ENCODE data around the gene SPATS2L. TPM values are rescaled to one million over a fixed set of nuclear protein-coding genes. Genes with fewer than 3 reads are reported as not detected.

The SPATS2L gene
- total and polyA plus RNA-seq, 9 donors = 144 to 235 (median 222) TPM

DNA sequence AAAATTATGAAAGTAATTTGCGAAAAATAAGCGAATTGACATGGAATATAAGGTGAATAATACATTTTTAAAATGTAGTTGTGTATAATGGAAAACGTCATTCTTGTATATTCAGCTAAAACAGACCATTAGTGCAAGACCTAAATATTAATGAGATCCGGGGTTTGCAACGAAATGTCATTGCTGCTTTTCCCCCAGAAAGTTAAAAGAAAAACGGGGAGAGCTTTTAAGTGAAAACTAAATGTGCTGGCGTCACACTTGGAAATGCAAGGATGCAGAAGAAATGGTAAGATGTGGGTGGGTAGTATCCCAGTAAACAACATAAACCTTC is 219.0 kb downstream of the SPATS2L start:
- peaks cover 9% of the 10 kb centered on the region for H3K4me1 ChIP-seq (ENCODE audit: control insufficient read depth, insufficient read depth, low read length)

DNA sequence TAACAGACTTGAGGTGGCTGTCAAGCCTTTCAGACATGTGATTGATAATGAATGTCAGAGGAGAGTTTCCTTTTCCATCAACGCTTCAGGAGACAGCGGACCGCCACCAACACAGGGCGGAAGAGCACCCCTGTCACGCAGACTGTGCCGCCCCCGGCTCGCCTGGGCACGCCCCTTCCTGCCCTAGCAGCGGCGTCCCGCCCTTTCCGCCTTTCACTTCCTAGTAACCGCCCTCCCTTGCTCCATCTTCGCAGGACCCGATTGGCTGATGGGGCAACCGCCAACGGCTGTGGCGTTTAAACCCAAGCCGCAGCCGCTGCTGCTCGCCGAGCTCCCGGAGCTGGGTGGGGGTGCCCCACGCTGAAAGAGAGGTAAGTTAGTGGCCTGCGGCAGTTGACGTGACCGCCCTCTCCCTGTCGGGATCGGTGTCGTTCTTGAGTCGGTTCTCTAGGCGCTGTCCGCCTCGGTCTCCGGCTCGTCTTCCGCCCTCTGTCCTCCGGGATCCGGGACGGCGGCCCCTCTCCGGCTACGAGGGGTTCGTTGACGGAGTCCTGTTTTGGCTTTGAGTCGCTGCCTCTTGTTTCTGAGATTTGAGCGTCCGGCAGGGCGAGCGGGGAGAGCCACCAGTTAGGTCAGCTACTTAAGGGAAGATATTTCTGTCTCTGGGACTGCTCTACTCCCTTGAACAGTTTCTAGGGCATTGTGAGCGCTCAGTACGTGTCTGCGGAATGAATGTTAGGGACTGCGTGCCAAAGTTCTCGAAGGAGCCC is 219.6 kb downstream of the SPATS2L start, which contains the start of gene SGO2:
Gene SGO2 (plus strand): TSS at position 326 of the 770 bp plus-strand sequence. CDS start 6,769 bp downstream, outside the sequence.
- H3K27me3 ChIP-seq (ENCODE audit: control insufficient read depth, insufficient read depth, low read length) = peaks cover 15% of the 10 kb centered on the region
- WGBS (ENCODE audit: insufficient coverage) = 0% methylated on average over 45 of the region's 56 CpGs
- H3K4me3 ChIP-seq (ENCODE audit: low read length) = peak within 1 kb of the TSS; percentile 77
- peak within 1 kb of the TSS; percentile 43 for H3K27ac ChIP-seq (ENCODE audit: low read length)
- peak; percentile 98 for DNase-seq
- no peaks in the 10 kb centered on the region for H3K9me3 ChIP-seq (replicated peaks; ENCODE audit: control insufficient read depth, low read depth, low read length)
- H3K36me3 ChIP-seq (ENCODE audit: control insufficient read depth, insufficient read depth, low read length) = no peaks in the 10 kb centered on the region
- H3K4me1 ChIP-seq (ENCODE audit: control insufficient read depth, insufficient read depth, low read length) = peaks cover 9% of the 10 kb centered on the region

More for the DNA sequence above, 219.0 kb downstream of the SPATS2L start:
- no peaks in the 10 kb centered on the region for H3K9me3 ChIP-seq (replicated peaks; ENCODE audit: control insufficient read depth, low read depth, low read length)
- H3K36me3 ChIP-seq (ENCODE audit: control insufficient read depth, insufficient read depth, low read length) = no peaks in the 10 kb centered on the region
- H3K27me3 ChIP-seq (ENCODE audit: control insufficient read depth, insufficient read depth, low read length) = peaks cover 17% of the 10 kb centered on the region
- no peak for DNase-seq
- H3K27ac ChIP-seq (ENCODE audit: low read length) = peak overlapping the region; percentile 43
- peak overlapping the region; percentile 77 for H3K4me3 ChIP-seq (ENCODE audit: low read length)
- WGBS (ENCODE audit: insufficient coverage) = no CpG with 5 or more reads among the region's 7 CpGs

DNA sequence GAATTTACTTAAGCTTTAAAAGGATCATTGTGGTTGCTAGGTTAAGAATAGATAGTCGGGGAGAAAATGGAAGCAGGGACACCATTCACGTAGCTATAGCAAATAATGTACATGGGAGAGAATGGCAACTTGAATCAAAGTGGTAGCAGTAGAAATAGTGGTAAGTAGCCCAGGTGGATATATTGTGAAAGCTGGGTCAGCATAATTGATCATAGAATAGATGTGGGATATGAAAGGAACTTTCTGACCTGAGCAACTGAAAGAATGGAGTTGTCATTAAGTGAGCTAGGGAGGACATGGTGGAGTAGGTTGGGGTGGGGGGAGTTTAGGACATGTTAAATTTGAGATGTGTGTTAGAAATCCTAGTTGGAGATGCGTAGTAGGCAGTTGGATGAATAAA is 221.7 kb downstream of the SPATS2L start:
- WGBS (ENCODE audit: insufficient coverage) = 90% methylated on average over 2 of the region's 3 CpGs
- H3K36me3 ChIP-seq (ENCODE audit: control insufficient read depth, insufficient read depth, low read length) = no peaks in the 10 kb centered on the region
- no peaks in the 10 kb centered on the region for H3K9me3 ChIP-seq (replicated peaks; ENCODE audit: control insufficient read depth, low read depth, low read length)

More for the DNA sequence above, 221.7 kb downstream of the SPATS2L start:
- Histone ChIP-seq H3K27me3 (ENCODE audit: control insufficient read depth, insufficient read depth, low read length) (peaks cover 3% of the 10 kb centered on the region), H3K4me3 (ENCODE audit: low read length) (no peak overlapping the region), H3K4me1 (ENCODE audit: control insufficient read depth, insufficient read depth, low read length) (peaks cover 9% of the 10 kb centered on the region), H3K27ac (ENCODE audit: low read length) (no peak overlapping the region)
- no peak for DNase-seq

Other genes starting within 250 kb of the SPATS2L start
- 12.0 TPM for gene KCTD18, start 203.4 kb downstream of the SPATS2L start, total RNA-seq
- gene KCTD18, start 203.4 kb downstream of the SPATS2L start, polyA plus RNA-seq (ENCODE audit: insufficient read depth in 1 of 8, insufficient read length in 8 of 8, low replicate concordance in 1 of 8) = 10 to 100 TPM in 7 of 8 donors, 1 to 10 TPM in 1; 9.8 to 14.4 (median 11.3) TPM
- gene SGO2, start 219.5 kb downstream of the SPATS2L start, total RNA-seq = 5.3 TPM
- 10 to 100 TPM in 4 of 8 donors, 1 to 10 TPM in 4; 5.4 to 12.4 (median 9.6) TPM for gene SGO2, start 219.5 kb downstream of the SPATS2L start, polyA plus RNA-seq (ENCODE audit: insufficient read depth in 1 of 8, insufficient read length in 8 of 8, low replicate concordance in 1 of 8)

All from muscle of leg (tissue), 11 donors.